GM23338 (cell line): Measurements from ENCODE around the gene SLC7A14.

ENCODE experiments used
- CREB1 ChIP-seq: fragments of 250-450 bp; sonication (Bioruptor Pico); IDR thresholded peaks from 2 replicates; pipeline ENCODE4 v1.5.0; 2020; ENCODE audit warnings: low read depth, mild to moderate bottlenecking, moderate library complexity
- CTCF ChIP-seq, 2 experiments: fragments of 200-600 bp in 1 of 2; sonication (generic) in 1 of 2; conservative IDR thresholded peaks; 2 replicates each; pipeline versions ENCODE4 v1.5.1 to v1.6.1; 2016 to 2017; ENCODE audit warnings: antibody characterized with exemption in 2 of 2, low read depth in 2 of 2, mild to moderate bottlenecking in 2 of 2, moderate library complexity in 1 of 2
- NANOG ChIP-seq: IDR thresholded peaks from 2 replicates; pipeline ENCODE4 v1.6.1; 2016; ENCODE audit warnings: antibody characterized with exemption, borderline replicate concordance
- POLR2AphosphoS5 ChIP-seq: IDR thresholded peaks from 2 replicates; pipeline ENCODE4 v1.6.1; 2016; ENCODE audit warnings: antibody characterized with exemption, low read depth
- STAT1 ChIP-seq: IDR thresholded peaks from one replicate; pipeline ENCODE4 v1.6.1; 2016; ENCODE audit warnings: antibody characterized with exemption; ENCODE audit not compliant: unreplicated experiment

GRCh38 chr3:170513642-170514041, 72.2 kb downstream of the SLC7A14 start:
- TF ChIP-seq CTCF (conservative IDR thresholded peaks at IDR 0.05; ENCODE audit: low read depth in 2 of 2) (no peak), POLR2AphosphoS5 (no peak), STAT1 (no peak), NANOG (no peak), CREB1 (no peak)
